Fibroblast of the aortic adventitia (primary cell): ENCODE measurements around the gene TMEM94. TPM values are rescaled to one million over a fixed set of nuclear protein-coding genes. Genes with fewer than 3 reads are reported as not detected.

Experiments
- DNase-seq: peaks from one replicate; pipeline ENCODE4 v3.0.0-alpha.2; 2010; ENCODE audit warnings: low read depth
- H3K4me3 ChIP-seq: 2 replicates; pipeline ENCODE4 v1.5.1; 2011; ENCODE audit warnings: low read depth, mild to moderate bottlenecking, control low read depth, low read length, moderate library complexity
- CTCF ChIP-seq: IDR thresholded peaks from 2 replicates; pipeline ENCODE4 v1.5.1; 2011; ENCODE audit warnings: mild to moderate bottlenecking, low read length, control low read depth, inconsistent platforms; ENCODE audit not compliant: insufficient read depth
- total RNA-seq: library from RNA; depleted of rRNA; stranded (reverse); fragments of >200 nt; gene quantifications from 2 replicates; pipeline ENCODE4 v1.2.3, GENCODE V29; 2012; ENCODE audit warnings: low replicate concordance

The TMEM94 gene
- total RNA-seq, 1 donor, result 29.7 TPM

GRCh38 chr17:75491680-75492079 is 35.2 kb downstream of the TMEM94 start:
- no peak overlapping the region for H3K4me3 ChIP-seq
- no peak for DNase-seq
- TF ChIP-seq CTCF, result no peak

DNA sequence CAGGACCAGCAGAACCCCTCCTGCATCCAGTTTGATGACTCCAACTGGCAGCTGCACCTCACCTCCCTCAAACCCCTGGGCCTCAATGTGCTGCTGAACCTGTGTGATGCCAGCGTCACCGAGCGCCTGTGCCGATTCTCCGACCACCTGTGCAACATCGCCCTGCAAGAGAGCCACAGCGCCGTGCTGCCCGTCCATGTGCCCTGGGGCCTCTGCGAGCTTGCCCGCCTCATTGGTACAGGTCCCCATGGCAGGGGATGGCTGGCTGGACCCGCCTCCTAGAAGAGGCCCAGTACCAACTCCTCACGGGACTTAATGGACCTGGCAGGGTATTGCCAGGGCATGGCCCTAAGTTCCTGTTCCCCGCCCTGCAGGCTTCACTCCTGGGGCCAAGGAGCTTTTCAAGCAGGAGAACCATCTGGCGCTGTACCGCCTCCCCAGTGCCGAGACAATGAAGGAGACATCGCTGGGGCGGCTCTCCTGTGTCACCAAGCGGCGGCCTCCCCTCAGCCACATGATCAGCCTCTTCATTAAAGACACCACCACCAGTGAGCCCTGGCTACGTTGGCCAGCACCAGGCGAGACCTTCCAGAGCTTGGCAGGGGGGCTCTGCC is 36.2 kb downstream of the TMEM94 start:
- no peak for DNase-seq
- no peak overlapping the region for H3K4me3 ChIP-seq
- TF ChIP-seq CTCF, result no peak

DNA sequence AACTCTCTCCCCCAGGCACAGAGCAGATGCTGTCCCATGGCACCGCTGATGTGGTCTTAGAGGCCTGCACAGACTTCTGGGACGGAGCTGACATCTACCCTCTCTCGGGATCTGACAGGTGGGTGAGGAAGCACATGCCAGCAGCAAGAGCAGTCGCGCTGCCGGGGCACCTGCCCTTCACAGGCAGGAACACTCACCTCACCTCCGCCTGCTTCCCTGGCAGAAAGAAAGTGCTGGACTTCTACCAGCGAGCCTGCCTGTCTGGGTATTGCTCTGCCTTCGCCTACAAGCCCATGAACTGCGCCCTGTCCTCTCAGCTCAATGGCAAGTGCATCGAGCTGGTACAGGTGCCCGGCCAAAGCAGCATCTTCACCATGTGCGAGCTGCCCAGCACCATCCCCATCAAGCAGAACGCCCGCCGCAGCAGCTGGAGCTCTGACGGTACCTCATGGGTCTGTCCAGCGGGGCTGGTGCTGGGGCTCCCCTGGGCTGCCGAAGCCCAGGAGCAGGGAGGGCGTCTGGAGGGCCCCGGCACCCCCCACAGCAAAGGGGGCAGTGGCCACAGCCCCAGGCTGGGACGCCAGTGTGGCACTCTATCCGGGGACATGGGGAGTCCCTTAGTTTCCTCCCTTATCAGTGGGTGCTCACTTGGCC is 37.2 kb downstream of the TMEM94 start:
- no peak for TF ChIP-seq CTCF
- no peak for DNase-seq
- no peak overlapping the region for H3K4me3 ChIP-seq

DNA sequence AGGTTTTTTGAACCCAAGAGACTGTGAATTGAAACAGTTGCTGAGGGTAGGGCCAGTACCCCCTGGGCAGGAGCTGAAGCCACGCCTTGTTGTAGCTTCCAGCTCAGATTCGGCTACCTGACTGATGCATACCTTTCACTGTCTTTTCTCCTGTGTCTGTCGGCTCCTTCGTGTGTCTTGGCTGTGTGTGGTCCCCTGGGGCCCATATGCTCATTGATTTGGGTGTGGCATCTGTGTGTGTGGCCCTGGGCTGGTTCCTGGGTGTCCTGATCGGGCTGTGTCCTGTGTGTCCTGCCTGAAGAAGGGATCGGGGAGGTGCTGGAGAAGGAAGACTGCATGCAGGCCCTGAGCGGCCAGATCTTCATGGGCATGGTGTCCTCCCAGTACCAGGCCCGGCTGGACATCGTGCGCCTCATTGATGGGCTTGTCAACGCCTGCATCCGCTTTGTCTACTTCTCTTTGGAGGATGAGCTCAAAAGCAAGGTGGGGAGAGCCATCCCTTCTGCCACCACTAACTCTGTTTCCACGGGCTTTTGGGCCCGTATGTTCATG is 38.0 kb downstream of the TMEM94 start:
- no peak overlapping the region for H3K4me3 ChIP-seq
- no peak for DNase-seq
- TF ChIP-seq CTCF, result no peak

GRCh38 chr17:75496005-75496404 is 39.6 kb downstream of the TMEM94 start:
- no peak for DNase-seq

DNA sequence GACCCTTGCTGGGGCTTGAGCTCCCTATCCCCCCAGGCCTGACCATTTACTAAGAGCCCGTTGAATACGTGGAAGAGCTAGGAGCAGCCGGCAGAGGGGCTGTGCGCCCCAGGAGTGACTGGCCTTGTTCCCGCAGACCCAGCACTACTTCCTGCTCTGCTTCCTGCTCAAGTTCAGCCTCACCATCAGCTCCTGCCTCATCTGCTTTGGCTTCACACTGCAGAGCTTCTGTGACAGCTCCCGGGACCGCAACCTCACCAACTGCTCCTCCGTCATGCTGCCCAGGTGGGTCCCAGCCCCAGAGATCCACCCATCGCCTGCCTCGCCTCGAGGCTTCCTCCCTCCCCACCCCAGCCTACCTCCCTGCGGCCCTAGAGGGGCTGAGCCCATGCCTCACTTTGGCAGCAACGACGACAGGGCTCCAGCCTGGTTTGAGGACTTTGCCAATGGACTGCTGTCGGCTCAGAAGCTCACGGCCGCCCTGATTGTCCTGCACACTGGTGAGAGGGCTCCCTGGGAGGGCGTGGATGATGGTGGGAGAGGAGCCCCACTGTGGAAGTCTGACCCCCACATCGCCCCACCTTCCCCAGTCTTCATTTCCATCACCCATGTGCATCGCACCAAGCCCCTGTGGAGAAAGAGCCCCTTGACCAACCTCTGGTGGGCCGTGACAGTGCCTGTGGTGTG is 41.7 kb downstream of the TMEM94 start:
- no peak for DNase-seq
- H3K4me3 ChIP-seq, result no peak overlapping the region
- no peak for TF ChIP-seq CTCF

More at GRCh38 chr17:75496005-75496404, 39.6 kb downstream of the TMEM94 start:
- H3K4me3 ChIP-seq, result no peak overlapping the region
- TF ChIP-seq CTCF, result no peak
